NCI-H82 treated with DMSO at 0.1 percent for 48 hours (cell line): ENCODE measurements around the gene ELP6.
"Not testable (repeated sequence)": the region's sequence is repeated elsewhere in the genome, so short reads cannot be mapped to it uniquely, and the experiment has no call there.

Experiments used
- DNase-seq: peaks from one replicate; lab custom pipeline; 2025; ENCODE audit not compliant: unreplicated experiment; lab: John Stamatoyannopoulos, UW

ELP6 gene

GRCh38 chr3:47468315-47468714 is 45.2 kb downstream of the ELP6 start:
- not testable (repeated sequence) for DNase-seq

DNA sequence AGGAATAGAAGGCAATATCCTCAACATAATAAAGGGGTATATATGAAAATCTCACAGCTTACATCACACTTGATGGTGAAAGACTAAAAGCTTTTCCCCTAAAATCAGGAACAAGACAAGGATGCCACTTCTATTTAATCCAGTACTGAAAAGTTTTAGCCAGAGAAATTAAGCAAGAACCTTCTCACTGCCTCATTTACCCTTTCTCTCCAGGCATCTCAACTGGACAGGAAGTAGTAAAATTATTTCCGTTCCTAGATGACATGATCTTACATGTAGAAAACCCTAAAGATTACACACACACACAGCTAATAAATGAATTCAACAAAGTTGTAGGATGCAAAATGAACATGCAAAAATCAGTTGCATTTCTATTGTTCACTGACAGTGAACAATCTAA is 48.9 kb downstream of the ELP6 start:
- DNase-seq = no peak

GRCh38 chr3:47459534-47460085 is 53.9 kb downstream of the ELP6 start:
- not testable (repeated sequence) for DNase-seq

DNA sequence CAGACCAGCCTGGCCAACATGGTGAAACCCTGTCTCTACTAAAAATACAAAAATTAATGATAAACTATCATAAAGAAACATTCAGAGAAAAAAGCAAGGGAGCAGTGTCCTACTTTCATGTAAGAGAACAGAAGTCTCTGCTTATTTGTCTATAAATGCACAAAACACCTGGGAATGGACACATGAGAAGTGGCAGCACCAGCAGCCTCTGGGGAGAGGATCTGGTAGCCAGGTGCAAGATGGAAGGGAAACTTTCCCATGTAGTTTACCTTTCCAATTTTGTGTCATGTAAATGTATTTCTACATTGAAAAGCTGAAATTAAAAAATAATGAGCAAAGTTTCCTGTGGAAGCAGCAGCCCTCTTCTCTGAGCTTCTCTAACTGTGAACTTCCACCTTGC is 56.5 kb downstream of the ELP6 start:
- DNase-seq = no peak

DNA sequence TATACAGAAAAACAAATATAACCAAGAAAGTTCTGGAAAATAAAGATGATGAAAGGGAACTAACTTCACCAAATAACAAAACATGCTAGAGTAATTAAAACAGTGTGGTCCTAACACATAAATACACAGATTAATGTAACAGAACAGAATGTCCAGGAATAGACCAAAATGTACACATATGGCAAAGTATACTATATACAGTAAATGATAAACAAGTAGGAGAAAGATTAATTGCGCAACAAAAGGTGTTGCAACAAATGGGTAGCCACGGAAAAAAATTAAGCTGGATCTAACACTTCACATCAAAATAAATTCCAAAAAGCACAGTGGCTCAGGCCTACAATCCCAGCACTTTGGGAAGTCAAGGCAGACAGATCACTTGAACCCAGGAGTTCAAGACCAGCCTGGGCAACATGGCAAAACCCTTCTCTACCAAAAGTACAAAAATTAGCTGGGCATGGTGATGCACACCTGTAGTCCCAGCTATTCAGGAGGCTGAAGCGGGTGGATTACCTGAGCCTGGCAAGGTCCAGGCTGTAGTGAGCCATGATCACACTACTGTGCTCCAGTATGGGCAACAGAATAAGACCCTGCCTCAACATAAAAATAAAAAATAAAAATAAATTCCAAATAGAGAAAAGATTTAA is 57.6 kb downstream of the ELP6 start:
- DNase-seq = no peak

GRCh38 chr3:47452453-47453215 is 60.9 kb downstream of the ELP6 start:
- DNase-seq = no peak
